Measurements from ENCODE around the gene APEH.

Gene APEH

DNA sequence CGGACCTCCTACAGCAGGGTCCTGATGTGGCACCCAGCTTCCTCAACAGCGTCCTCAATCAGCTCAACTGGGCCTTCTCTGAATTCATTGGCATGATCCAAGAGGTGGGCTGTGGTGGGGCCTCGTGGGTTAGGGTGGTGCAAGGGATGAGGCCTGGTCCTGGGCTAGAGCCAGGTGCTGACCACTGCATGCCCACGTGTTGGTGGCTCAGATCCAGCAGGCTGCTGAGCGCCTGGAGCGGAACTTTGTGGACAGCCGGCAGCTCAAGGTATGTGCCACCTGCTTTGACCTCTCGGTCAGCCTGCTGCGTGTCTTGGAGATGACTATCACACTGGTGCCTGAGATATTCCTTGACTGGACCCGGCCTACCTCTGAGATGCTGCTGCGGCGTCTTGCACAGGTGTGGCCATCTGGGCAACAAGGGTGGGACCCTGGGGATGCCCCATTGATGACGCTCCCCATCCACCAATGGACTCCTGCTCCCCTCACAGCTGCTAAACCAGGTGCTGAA, 41.5 kb downstream of the APEH start:
- DNase-seq, result no peak

DNA sequence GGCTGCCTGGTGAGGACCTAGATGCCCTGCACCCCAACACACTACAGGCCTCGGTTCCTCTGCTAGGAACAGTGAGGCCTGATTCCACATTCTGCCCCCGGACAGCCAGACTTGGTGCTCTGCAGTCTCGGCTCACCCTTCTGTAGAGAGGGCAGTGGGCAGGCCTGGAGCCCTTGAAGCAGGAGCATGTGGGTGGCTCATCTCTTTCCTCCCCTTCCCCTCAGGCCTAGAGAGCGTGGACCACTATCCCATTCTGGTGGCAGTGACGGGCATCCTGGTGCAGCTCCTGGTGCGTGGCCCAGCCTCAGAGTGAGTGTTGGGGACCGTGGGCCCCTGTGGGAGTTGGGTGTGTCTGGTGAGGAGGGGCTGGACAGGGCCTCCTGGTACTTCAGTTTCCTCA, 42.0 kb downstream of the APEH start:
- no peak for DNase-seq

DNA sequence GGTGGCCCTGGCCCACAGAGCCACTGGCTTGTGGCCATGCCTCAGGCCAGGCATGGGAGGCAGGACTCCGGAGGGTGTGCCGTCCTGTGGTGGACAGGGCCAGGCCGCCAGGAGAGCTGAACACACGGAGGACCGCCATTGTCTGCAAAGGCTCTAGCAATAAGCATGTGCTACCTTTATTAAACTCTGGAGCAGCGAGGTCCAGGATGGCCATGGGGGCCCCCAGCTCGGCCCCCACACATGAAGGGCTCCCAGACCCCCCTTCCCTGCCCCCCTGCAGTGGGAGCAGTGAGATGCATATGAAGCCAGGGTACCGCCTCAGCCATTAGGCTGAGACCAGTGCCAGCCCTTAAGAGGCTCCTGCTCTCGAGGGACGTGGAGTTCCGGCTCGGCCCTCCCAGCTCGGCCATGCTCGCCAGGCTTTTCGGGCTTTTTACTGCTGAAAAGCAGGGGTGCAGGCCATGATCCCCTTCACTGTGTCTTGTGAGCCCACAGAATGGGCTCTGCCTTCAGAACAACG, 42.6 kb downstream of the APEH start:
- DNase-seq, result no peak

DNA sequence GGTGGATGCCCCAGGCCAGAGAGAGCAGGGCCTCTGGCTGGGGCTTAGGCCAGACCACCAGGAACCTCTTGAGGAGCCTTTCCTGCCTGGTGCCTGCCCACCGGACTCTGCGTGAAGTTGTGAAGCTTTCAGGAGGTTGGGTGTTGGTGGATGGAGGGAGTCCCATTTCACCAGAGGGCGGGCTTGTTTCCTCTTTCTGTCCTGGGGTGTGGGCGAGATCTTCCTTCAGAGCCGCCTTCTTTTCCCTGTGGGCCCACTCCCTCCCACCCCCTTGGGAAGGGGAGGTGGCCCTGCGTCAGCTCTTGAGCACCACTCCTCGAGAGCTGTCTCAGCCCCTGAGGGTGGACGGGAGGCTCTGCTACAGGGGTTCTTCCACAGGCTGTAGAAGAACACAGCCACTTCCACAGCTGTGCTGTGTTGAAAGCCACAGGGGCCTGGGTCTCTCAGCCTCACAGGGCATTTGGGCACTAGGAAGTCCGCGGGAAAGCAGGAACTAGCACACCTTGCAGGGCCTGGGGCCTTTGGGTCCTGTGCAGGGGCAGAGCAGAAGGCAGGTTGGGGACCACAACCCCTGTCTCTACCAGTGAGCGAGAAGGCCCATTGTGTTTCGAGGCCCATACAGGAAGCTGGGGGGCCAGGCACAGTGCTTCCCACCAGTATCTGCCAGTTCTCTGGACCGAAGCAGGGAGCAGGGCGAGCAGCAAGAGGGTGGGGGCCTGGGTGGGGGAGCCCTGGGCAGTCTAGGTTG, 43.2 kb downstream of the APEH start:
- DNase-seq, result no peak

DNA sequence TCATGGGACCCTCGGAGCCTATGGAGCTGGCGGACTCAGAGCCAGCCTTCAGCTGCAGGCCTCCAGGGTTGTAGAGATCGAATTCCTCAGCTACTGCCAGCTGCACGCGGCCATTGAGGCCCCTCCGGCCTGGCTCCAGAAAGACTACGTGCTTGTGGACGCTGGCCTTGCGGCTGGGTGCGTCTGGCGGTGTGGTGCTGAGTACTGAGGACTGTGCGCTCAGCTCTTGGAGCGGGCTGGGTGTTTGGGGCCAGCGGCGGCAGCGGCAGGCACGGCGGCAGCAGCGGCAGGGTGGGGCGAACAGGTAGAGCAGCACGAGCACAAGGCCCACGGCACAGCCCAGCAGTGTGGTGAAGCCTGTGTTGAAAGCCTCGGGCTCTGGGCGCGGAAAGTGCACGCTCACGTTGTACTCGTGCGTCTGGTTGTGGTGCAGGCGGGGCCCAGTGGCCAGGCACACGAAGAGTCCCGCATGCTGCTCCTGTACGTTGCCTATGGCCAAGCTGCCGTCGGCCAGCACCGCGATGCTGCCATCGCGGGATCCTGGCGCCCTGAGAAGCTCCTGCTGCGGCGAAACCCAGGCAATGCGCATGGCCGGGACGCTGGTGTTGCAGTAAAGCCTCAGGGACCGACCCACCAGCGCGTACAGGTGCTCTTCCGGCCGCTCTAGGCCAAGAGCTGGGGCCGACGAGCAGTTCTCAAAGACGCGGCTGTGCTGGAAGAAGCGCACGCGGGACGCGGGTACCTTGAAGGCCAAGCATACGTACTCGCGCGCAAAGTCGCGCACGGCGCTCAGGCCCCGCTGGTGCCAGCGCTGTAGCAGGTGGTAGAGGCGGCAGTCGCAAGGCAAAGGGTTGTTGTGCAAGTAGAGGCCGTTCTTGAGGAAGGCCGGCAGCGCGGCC, 44.1 kb downstream of the APEH start:
- no peak for DNase-seq

DNA sequence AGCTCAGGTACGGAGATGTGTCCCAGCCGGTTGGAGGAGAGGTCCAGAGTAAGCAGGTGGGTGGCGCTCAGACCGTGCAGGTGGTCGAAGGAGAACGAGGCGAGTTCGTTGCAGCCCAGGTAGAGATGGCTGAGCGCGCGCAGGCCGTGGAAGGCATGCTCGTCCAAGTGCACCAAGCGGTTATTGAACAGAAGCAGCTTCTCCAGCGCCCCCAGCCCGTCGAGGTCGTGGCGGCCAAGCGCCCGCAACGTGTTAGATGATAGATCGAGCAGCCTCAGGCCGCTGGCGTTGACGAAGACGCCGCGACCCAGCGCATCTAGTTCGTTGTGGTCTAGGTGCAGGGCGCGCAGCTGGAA, 44.7 kb downstream of the APEH start:
- no peak for DNase-seq

DNA sequence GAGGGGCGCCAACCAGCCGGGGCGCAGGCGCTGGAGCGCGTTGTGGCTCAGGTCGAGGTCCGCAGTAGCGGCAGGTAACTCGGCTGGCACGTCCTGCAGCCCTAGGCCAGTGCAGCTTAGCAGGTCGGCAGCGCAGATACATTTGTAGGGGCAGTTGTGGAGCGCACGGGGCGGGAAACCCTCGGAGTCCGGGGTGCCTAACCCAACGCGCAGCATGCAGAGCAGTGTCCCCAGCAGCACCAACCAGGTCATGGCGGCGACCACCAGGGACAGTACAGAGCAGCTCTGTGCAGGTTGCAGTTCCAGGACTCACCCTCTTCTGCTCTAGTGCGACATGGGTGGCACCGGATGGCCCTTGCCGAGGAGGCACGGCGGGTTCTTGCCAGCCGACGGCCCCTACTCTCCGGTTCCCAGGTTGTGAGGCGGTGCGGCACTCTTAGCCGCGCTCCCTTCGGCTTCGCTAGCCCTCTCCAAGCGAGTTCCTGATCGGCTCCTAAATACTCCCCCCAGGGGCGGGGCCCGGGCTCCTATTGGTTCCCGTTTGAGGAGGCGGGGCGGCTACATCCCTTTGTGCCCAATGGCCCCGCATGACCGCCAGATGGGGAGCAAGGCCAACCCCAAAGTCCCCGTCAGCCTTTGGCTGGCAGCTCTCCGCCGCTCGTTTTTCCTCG, 45.2 kb downstream of the APEH start, which contains the start of gene AMIGO3:
AMIGO3 (minus strand) TSS at position 471 of the 671 bp plus-strand sequence; CDS start at position 252, 219 bp downstream.
- peak; percentile 89 to 94 for DNase-seq

DNA sequence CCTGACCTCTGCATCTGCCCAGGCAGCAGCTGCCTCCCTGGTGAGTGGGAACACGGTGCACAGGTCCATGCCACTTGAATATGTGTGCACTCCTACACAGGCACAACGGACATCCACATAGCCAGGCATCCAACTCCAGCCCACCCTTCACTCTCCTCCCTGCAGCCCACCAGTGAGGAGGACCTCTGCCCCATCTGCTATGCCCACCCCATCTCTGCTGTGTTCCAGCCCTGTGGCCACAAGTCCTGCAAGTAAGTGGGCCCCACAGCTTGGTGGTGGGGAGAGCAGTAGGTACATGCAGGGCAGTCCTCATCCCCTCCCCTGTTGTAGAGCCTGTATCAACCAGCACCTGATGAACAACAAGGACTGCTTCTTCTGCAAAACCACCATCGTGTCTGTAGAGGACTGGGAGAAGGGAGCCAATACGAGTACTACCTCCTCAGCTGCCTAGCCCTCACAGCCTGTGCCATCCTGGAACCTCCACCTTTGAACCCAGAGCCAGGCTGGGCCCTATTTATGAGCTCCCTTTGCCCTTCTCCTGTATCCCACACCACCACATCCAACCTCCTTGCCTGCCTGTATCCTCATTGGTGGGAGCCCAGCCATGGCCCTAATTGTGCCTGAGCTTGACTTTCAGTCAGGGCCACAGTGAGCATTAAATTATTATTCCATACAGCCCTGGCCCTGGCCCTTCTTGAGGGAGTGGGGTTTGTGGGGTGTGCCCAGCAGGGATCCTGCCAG, 46.9 kb downstream of the APEH start:
- no peak for DNase-seq

DNA sequence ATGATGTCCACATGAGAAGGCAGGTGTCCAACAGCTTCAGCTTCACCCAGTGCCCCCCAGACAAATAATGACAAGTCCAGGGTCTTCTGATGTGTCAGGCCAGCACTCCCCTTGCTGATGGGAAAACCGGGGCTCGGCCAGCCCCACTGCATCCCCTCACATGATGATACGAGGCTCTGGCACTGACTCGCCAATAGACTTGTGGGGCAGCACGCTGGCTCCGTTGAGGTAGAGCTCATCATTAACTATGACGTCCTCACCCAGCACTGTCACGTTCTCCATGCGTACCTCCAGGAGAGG, 47.4 kb downstream of the APEH start:
- DNase-seq, result no peak

DNA sequence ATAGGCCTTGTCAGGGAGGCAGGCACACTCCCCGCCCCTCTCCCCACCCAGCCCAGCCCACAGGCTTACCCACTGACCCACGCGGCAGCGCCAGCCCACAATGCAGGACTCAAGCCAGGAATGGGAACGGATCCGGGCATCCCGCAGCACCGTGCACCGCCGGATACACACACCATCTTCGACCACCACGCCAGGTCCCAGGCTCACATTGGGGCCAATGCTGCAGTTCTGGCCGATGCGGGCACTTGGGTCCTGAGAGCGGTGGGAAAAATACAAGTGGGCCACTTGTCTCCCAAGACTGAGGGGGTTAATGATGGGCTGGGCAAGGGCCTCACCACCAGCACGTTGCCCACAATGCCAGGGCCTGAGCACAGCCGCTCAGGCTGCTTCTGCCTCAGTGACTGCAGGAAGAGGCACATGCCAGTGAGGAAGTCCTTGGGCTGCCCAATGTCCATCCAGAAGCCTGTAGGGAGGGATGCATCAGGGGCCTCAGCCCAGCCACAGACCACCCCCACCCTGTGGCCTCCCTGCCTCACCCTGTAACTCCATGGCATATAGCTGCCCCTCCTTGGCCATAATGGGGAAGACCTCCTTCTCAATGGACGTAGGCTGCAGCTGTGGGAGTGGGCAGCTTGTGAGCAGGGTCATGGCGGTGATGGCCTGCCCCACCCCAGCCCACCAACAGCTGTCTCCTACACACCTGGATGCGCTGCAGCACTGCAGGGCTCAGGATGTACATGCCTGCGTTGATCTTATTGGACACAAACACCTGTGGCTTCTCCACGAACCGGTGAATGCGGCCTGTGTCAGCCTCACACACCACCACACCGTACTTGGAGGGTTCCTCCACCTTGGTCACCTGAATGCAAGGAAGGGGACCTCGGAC, 48.0 kb downstream of the APEH start:
- DNase-seq, result no peak

DNA sequence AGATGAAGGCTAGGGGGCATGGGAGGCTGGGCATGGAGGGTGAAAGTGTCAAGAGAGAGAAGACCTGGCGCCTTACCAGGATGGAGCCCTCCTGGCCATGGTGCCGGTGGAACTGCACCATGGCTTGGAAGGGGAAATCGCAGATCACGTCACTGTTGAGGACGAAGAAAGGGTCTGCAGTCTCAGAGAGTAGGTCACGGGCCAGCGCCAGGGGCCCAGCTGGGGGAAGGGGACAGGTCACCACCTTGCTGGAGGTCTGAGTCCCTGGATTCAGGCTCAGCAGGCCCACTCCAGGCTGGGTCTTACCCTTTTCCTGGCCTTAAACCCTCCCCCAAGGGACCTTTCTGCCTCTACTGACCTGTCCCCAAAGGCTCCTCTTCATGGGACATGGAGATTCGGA, 48.7 kb downstream of the APEH start:
- DNase-seq, result no peak

DNA sequence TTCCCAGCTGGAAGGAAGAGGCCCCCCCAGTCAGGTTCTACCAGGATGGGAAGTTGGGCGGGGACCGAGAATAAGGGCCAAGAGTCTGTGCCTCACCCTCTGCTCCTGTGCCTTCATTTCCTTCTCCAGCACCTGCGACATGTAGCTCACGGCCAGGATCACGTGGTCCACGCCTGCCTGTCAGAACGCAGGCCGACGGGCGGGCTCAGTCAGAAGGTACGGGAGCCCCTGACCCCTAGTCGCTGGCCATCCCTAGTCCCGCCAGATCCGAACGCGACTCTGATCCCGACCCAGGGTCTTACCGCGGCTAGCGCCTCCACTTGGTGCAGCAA, 49.1 kb downstream of the APEH start:
- no peak for DNase-seq

DNA sequence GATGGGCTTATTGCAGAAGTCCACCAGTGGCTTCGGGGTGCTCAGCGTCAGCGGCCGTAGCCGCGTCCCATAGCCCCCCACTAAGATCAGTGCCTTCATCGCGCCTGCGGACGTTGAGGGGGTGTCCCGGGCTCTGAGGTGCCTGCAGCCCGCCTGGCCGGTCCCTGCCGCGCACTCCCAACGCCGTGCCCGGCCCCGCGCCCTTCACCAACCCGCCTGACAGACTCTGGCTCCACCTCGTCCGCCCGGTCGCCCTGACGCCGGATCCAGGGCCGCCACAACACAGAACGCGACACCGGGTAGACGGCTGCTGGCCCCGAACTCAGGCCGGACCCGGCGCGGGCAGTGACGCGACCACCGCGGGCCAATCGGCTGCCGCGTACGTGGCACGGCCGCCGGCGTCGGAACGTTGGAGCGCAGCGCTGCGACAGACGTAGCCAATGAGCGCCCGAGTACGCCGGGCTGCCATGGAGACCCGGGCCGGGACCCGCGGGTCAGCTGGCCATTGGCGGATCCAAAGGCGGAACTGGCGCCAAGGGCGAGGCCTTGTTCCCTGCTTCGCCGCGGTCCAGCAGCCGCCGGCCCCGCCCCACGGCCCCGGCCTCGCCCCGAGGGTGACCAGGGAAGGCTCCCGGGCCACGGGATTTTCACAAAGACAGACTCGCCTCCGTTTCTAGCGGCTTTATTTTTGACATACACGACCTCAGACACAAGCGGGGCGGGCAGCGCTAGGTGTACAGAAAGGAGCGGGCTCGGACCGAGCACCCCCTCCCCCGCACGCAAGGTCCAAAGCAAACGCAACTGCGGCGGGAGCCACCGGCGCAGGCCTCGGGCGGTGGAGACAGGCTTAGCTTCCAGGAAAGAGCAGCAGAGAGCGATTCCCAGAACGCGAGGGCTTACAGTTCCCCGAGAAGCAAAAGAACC, 49.7 kb downstream of the APEH start, which contains the start of gene GMPPB:
GMPPB (minus strand) TSS at position 324 of the 924 bp plus-strand sequence; CDS start at position 99, 225 bp downstream.
- DNase-seq, result peak; percentile 90 to 95

DNA sequence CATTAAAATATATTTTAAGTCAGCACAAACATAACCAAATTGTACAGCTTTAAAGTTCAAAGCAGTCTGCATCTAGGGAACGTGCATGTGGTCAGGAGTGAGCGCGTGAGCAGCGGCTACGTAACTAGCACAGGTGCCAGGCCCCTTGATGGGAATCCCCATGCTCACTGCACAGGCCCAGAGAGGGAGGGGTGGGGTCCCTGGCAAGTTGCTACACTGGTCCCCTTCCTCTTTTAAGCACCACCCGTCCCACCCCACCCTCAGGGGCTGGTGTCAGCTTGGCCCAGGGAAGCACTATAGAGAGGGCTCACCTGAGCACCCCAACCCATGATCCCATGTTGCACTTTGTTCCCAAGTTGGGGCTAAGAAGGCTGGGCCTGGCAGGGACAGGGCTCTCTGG, 50.4 kb downstream of the APEH start:
- DNase-seq, result no peak

DNA sequence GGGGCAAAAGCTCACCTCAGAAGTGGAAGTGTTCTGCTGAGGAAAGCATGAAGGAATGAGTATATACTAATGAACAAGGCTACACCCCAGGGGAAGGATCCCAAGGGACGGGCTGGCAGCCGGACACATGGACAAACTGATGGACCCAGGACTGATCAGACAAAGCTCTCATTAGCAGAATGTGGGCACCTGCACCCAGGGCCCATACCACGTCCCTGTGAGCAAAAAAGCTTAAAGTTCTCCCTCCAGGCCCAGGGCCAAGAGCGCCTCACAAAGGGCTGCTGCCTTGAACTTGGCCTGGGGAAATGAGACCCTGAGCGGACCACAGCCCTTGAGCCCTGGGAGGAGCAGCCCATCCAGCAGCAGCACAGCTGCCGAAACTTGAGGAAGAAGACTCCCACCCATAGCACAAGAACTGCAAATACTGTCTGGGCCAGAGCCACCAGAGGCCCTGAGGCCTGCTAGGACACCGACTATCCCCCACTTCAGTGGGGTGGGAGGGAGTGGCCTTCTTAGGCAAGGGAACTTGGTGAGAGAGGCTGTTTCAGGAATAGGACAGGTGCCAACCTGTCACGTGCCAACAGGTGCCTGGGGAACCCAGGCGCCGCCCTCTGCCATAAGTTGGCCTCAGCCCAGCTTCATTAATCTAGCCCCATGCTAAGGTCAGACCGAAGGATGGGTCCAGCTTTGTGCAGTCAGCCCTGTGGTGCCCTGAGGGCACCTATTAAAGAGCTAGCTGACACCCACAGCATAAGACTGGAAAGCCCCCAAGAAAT, 51.9 kb downstream of the APEH start:
- DNase-seq, result no peak

DNA sequence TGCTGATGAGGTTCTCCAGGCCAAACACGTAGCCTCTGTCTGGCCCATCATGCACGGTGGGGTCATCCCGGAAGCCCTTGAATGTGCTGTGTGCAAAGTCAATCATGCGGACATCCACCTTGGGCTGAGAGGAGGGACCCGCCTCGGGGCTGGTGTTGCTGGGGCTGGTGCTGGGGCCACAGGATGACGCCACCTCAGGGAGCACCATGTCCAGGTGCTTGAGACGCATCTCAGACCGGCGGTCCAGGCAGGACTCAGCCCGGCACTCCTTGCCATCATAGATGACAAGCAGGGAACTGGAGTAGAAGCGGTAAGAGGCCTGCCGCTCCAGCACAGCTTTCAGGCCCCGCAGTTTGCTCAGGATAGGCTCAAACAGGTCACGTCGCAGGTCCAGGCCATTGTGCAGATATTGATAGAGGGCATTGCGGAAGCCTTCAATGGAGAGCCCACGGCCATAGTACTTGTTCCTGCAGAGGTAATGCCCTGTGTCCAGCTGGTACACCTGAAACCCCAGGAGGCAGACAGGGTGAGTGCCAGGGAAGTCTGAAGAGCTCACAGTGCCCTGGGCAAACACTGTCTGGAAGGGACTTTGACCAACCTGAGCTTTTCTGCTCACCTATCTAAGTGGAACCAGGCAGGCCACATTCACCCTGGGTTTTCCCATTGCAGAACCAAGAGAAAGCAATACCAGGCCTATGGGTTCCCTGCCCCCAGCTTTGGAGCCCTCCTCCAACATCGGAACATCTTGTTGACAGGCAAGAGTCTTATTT, 53.2 kb downstream of the APEH start:
- no peak for DNase-seq

DNA sequence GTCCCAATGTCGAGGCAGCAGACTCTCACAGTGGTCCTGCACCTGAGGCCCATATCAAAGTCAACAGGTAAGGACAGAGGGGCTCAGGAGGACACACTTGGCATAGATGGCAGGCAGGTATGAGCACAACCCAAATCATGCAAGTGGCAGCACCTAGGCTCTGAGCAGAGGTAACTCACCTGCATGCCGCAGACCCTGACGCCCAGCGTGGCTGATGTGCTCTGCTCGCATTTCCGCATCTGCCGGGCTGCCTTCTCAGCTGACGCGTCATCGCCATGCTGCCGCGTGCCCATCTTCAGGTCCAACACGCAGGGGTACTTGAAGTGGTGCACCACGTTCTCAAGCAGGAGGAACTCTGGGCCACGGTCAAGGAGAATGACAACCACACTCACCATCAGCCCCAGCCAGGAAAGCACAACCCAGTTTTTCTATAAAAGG, 53.8 kb downstream of the APEH start:
- DNase-seq, result no peak

DNA sequence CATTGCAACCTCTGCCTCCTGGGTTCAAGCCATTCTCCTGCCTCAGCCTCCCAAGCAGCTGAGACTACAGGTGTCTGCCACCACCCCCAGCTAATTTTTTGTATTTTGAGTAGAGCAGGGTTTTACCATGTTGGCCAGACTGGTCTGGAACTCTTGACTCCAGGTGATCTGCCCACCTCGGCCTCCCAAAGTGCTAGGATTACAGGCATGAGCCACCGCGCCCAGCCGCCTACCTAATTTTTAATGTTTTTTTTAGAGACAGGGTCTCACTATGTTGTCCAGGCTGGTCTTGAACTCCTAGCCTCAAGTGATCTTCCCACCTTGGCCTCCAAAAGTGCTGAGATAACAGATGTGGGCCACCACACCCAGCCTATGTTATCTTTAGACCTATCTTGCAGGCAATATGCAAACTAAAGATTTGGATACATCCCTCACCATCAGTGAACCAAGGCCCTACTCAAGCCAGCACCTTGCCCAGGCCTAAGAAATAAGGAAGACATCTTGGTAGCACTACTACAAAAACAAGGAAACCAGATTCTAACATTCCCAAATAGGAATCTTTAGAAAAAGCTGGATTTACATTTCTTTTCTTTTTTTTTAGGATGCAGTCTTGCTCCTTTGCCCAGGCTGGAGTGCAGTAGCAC, 55.9 kb downstream of the APEH start:
- DNase-seq, result no peak
